Suprapubic skin (tissue), 4 donors: ENCODE measurements around the gene CFAP74. TPM values are rescaled to one million over a fixed set of nuclear protein-coding genes. Genes with fewer than 3 reads are reported as not detected.

Source experiments
- DNase-seq, 2 donors: peaks; one replicate each; pipeline ENCODE4 v3.0.0-alpha.2; 2019; ENCODE audit warnings: low spot score in 2 of 2
- H3K27ac ChIP-seq: fragments of 200-600 bp; sonication (generic); one replicate; pipeline ENCODE4 v1.5.1; 2019
- H3K27me3 ChIP-seq: fragments of 200-600 bp; sonication (generic); one replicate; pipeline ENCODE4 v1.5.1; 2019
- H3K36me3 ChIP-seq: fragments of 200-600 bp; sonication (generic); one replicate; pipeline ENCODE4 v1.5.1; 2019
- H3K4me1 ChIP-seq: fragments of 200-600 bp; sonication (generic); one replicate; pipeline ENCODE4 v1.5.1; 2019
- H3K4me3 ChIP-seq: fragments of 200-600 bp; sonication (generic); one replicate; pipeline ENCODE4 v1.5.1; 2019; ENCODE audit warnings: mild to moderate bottlenecking
- H3K9me3 ChIP-seq: fragments of 200-600 bp; sonication (generic); one replicate; pipeline ENCODE4 v1.5.1; 2019
- EP300 ChIP-seq: sonication (generic); formaldehyde crosslinking; IDR thresholded peaks from one replicate; pipeline ENCODE4 v1.6.1; 2017; ENCODE audit warnings: antibody characterized with exemption
- POLR2A ChIP-seq, 2 donors: fragments of 450-650 bp; IDR thresholded peaks; one replicate each; pipeline ENCODE4 v1.6.1; 2017; ENCODE audit warnings: antibody characterized with exemption in 2 of 2, mild to moderate bottlenecking in 2 of 2, moderate library complexity in 2 of 2
- POLR2AphosphoS5 ChIP-seq, 3 donors: sonication (generic); formaldehyde crosslinking; IDR thresholded peaks; one replicate each; pipeline ENCODE4 v1.6.1; 2017; ENCODE audit warnings: antibody characterized with exemption in 3 of 3
- WGBS: methylation state at CpG from one replicate; pipeline ENCODE4 v1.1.5; 2018; 5-methylcytosine and 5-hydroxymethylcytosine counted together
- total RNA-seq, 4 donors: library from RNA; depleted of rRNA; stranded (reverse); fragments of >200 nt; gene quantifications; one replicate each; pipeline ENCODE4 v1.1.0, GENCODE V29; 2016
- TF ChIP-seq, protein P1 (sequence below), 2 donors: fragments of 200-600 bp in 1 of 2; fragments of 450-650 bp in 1 of 2; sonication (generic) in 1 of 2; IDR thresholded peaks; one replicate each; pipeline ENCODE4 v1.5.1; 2016 to 2019; ENCODE audit warnings: antibody characterized with exemption in 2 of 2, mild to moderate bottlenecking in 1 of 2, moderate library complexity in 1 of 2

Gene CFAP74
- total RNA-seq, 4 donors from 2014 or later: not detected

- Histone ChIP-seq H3K27ac (no peak overlapping the region), H3K4me1 (peaks cover 40% of the 10 kb centered on the region), H3K9me3 (no peaks in the 10 kb centered on the region), H3K27me3 (no peaks in the 10 kb centered on the region), H3K36me3 (no peaks in the 10 kb centered on the region), H3K4me3 (no peak overlapping the region)
- no peak for DNase-seq
- TF ChIP-seq EP300: no peak
- TF ChIP-seq, protein P1, sequence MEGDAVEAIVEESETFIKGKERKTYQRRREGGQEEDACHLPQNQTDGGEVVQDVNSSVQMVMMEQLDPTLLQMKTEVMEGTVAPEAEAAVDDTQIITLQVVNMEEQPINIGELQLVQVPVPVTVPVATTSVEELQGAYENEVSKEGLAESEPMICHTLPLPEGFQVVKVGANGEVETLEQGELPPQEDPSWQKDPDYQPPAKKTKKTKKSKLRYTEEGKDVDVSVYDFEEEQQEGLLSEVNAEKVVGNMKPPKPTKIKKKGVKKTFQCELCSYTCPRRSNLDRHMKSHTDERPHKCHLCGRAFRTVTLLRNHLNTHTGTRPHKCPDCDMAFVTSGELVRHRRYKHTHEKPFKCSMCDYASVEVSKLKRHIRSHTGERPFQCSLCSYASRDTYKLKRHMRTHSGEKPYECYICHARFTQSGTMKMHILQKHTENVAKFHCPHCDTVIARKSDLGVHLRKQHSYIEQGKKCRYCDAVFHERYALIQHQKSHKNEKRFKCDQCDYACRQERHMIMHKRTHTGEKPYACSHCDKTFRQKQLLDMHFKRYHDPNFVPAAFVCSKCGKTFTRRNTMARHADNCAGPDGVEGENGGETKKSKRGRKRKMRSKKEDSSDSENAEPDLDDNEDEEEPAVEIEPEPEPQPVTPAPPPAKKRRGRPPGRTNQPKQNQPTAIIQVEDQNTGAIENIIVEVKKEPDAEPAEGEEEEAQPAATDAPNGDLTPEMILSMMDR (IDR thresholded peaks at IDR 0.05): no peak
- TF ChIP-seq POLR2A (IDR thresholded peaks at IDR 0.05): no peak
- no peak for TF ChIP-seq POLR2AphosphoS5 (IDR thresholded peaks at IDR 0.05)
- WGBS: 17% methylated on average over 5 of the region's 20 CpGs
Observed at GRCh38 chr1:1914101-1914970, 89.2 kb downstream of the CFAP74 start.

GRCh38 chr1:1911350-1912041 is 92.1 kb downstream of the CFAP74 start:
- Histone ChIP-seq H3K9me3 (no peaks in the 10 kb centered on the region), H3K4me1 (peaks cover 48% of the 10 kb centered on the region), H3K36me3 (no peaks in the 10 kb centered on the region), H3K27me3 (no peaks in the 10 kb centered on the region), H3K4me3 (no peak overlapping the region), H3K27ac (no peak overlapping the region)
- TF ChIP-seq POLR2A (IDR thresholded peaks at IDR 0.05): no peak
- DNase-seq: peak in 1 of 2 donors; percentile 49
- WGBS: 85% methylated on average over 9 of the region's 13 CpGs

DNA sequence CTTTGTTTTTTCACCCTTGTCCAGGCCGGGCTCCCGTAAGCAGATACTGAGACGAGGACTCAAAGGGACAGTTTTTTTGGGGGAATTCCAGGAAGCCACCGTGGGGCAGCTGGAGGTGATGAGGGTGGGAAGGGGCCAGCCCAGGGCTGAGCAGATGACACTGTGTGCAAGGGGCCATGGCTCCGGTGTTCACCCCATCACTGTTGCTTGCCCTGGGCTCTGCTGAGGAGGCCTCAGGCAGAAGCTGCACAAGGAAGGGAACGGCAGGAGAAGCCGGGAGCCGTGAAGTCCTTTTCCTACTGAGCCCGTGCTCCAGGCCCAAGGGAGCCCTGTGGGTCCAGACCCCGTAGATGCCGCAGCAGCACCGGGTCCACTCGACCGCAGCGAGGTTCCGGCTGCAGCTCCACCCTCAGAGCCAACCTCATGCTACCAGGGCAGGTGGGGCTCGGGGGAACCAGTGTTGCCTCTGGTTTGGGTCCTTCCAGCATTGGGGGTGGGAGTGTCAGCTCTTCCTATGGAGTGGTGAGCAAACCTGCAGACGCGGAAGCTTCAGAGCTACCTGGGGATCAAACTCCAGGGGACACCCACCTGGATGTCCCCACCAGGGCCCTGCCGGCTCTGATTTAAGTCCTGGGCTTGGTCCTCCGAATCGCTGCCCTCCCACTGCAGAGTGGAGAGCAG is 92.8 kb downstream of the CFAP74 start:
- TF ChIP-seq POLR2A (IDR thresholded peaks at IDR 0.05): no peak
- TF ChIP-seq EP300: no peak
- TF ChIP-seq, protein P1 (IDR thresholded peaks at IDR 0.05): no peak
- no peak for TF ChIP-seq POLR2AphosphoS5 (IDR thresholded peaks at IDR 0.05)
- Histone ChIP-seq H3K27me3 (no peaks in the 10 kb centered on the region), H3K27ac (no peak overlapping the region), H3K4me3 (no peak overlapping the region), H3K4me1 (peaks cover 49% of the 10 kb centered on the region), H3K36me3 (no peaks in the 10 kb centered on the region), H3K9me3 (no peaks in the 10 kb centered on the region)
- peak in 1 of 2 donors; percentile 66 for DNase-seq
- WGBS: 95% methylated on average over 10 of the region's 22 CpGs

GRCh38 chr1:1910033-1910465 is 93.5 kb downstream of the CFAP74 start:
- H3K9me3 ChIP-seq: no peaks in the 10 kb centered on the region
- no peak for DNase-seq
- H3K4me1 ChIP-seq: peaks cover 42% of the 10 kb centered on the region
- H3K4me3 ChIP-seq: peak overlapping the region; percentile 72
- no peak overlapping the region for H3K27ac ChIP-seq
- no peaks in the 10 kb centered on the region for H3K27me3 ChIP-seq
- no peaks in the 10 kb centered on the region for H3K36me3 ChIP-seq
- WGBS: 89% methylated on average over 6 of the region's 6 CpGs
- TF ChIP-seq POLR2AphosphoS5 (IDR thresholded peaks at IDR 0.05) (no peak), POLR2A (IDR thresholded peaks at IDR 0.05) (no peak), EP300 (no peak)
- TF ChIP-seq, protein P1 (IDR thresholded peaks at IDR 0.05): no peak

DNA sequence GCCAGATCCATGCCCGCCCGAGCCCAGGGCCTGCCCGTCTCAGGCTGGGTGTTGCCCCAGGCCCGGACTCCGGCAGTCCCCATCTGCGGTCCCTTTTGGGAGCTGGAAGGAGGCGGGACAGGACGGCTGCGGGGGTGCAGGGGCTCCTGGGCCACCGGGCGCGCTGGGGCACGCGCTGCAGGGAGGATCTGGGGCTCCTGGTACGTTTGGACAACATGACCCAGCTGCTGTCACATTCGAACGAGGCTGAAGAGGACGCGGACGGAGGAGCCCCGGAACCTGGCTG is 95.1 kb downstream of the CFAP74 start:
- WGBS: no CpG with 5 or more reads among the region's 21 CpGs
- Histone ChIP-seq H3K27ac (peak overlapping the region; percentile 84), H3K4me3 (peak overlapping the region; percentile 72), H3K27me3 (no peaks in the 10 kb centered on the region), H3K9me3 (no peaks in the 10 kb centered on the region), H3K4me1 (peaks cover 38% of the 10 kb centered on the region), H3K36me3 (no peaks in the 10 kb centered on the region)
- TF ChIP-seq POLR2AphosphoS5 (IDR thresholded peaks at IDR 0.05): no peak
- no peak for TF ChIP-seq POLR2A (IDR thresholded peaks at IDR 0.05)
- TF ChIP-seq EP300: no peak
- TF ChIP-seq, protein P1 (IDR thresholded peaks at IDR 0.05): no peak
- DNase-seq: peak; percentile 79 to 80
